T-cell (primary cell): Measurements from ENCODE around the gene DEXI. TPM values are rescaled to one million over a fixed set of nuclear protein-coding genes. Genes with fewer than 3 reads are reported as not detected.
A peak's percentile ranks its signal among the peaks of the same experiment; 100 is the strongest.

ENCODE experiments used
- ATAC-seq, 4 experiments: fragments of 200-7000 bp in 3 of 4; fragments of 150-1000 bp in 1 of 4; cut with Tn5 transposase; replicated peaks in 1 of 4; 1 replicate in 3 of 4; 2 replicates in 1 of 4; pipeline ENCODE4 v1.10.0; 2021; ENCODE audit warnings: moderate library complexity in 3 of 4, mild to moderate bottlenecking in 2 of 4, moderate number of reproducible peaks in 1 of 4
- CTCF ChIA-PET, 2 donors: fragments of 300-600 bp; sonication (Branson Sonifier 250); formaldehyde crosslinking; loops; one replicate each; lab custom pipeline; 2022; ENCODE audit warnings: antibody characterized with exemption in 2 of 2; lab: Charles Lee
- POLR2A ChIA-PET, 2 donors: fragments of 300-600 bp; sonication (Branson Sonifier 250); formaldehyde crosslinking; loops; one replicate each; lab custom pipeline; 2022; ENCODE audit warnings: antibody characterized with exemption in 2 of 2; lab: Charles Lee
- DNase-seq, 35 experiments: peaks; one replicate each; pipeline versions ENCODE4 v3.0.0 to v3.0.0-alpha.2; 2013 to 2023
- H3K27ac ChIP-seq: one replicate; pipeline ENCODE4 v1.5.1; 2013; ENCODE audit warnings: low read length
- H3K27me3 ChIP-seq, 2 experiments: replicated peaks in 1 of 2; 1 replicate in 1 of 2; 2 replicates in 1 of 2; pipeline versions ENCODE4 v1.6.1 to v1.7.0; 2013; ENCODE audit warnings: low read length in 1 of 2, mixed read lengths in 1 of 2; ENCODE audit not compliant: control insufficient read depth in 2 of 2, insufficient read depth in 2 of 2; ENCODE audit errors: extremely low read depth in 1 of 2
- H3K36me3 ChIP-seq, 2 donors: 1 replicate in 1 of 2; 2 replicates in 1 of 2; pipeline versions ENCODE4 v1.6.1 to v1.7.0; 2013; ENCODE audit warnings: low read length in 1 of 2; ENCODE audit not compliant: control insufficient read depth in 2 of 2, insufficient read depth in 1 of 2; ENCODE audit errors: extremely low read depth in 1 of 2
- H3K4me1 ChIP-seq, 2 experiments: 1 replicate in 1 of 2; 2 replicates in 1 of 2; pipeline versions ENCODE4 v1.6.1 to v1.7.0; 2013; ENCODE audit warnings: low read length in 2 of 2, mixed read lengths in 1 of 2; ENCODE audit not compliant: insufficient read depth in 2 of 2, control insufficient read depth in 1 of 2; ENCODE audit errors: extremely low read depth in 1 of 2
- H3K4me3 ChIP-seq, 2 donors: 1 replicate in 1 of 2; 2 replicates in 1 of 2; pipeline versions ENCODE4 v1.5.1 to v1.7.0; 2013; ENCODE audit warnings: mild to moderate bottlenecking in 2 of 2, low read length in 1 of 2, moderate library complexity in 1 of 2; ENCODE audit not compliant: control insufficient read depth in 1 of 2; ENCODE audit errors: extremely low read depth in 1 of 2
- H3K9me3 ChIP-seq: 2 replicates; pipeline ENCODE4 v1.7.0; 2013
- H3K27ac Mint-ChIP-seq, 2 donors: one replicate each; pipeline ENCODE4 v1.8.0; 2020 to 2021; ENCODE audit warnings: mild to moderate bottlenecking in 2 of 2, mixed read lengths in 2 of 2
- H3K27me3 Mint-ChIP-seq, 2 donors: one replicate each; pipeline ENCODE4 v1.8.0; 2021 to 2022; ENCODE audit warnings: mixed read lengths in 2 of 2
- H3K36me3 Mint-ChIP-seq: one replicate; pipeline ENCODE4 v1.8.0; 2021; ENCODE audit warnings: mixed read lengths
- H3K4me1 Mint-ChIP-seq, 3 donors: one replicate each; pipeline ENCODE4 v1.8.0; 2020 to 2022; ENCODE audit warnings: mixed read lengths in 3 of 3, mild to moderate bottlenecking in 1 of 3
- H3K4me3 Mint-ChIP-seq, 3 donors: one replicate each; pipeline ENCODE4 v1.8.0; 2020 to 2022; ENCODE audit warnings: mild to moderate bottlenecking in 3 of 3, mixed read lengths in 3 of 3, moderate library complexity in 3 of 3
- H3K9me3 Mint-ChIP-seq, 3 donors: one replicate each; pipeline ENCODE4 v1.8.0; 2020 to 2022; ENCODE audit warnings: mixed read lengths in 3 of 3
- WGBS: methylation state at CpG from one replicate; pipeline ENCODE4 v1.1.5; 2013; ENCODE audit warnings: missing lambda C conversion rate; ENCODE audit not compliant: insufficient coverage; 5-methylcytosine and 5-hydroxymethylcytosine counted together
- total RNA-seq, 35 experiments: library from RNA in 6 of 35; stranded (reverse) in 6 of 35; fragments of 120-200 nt in 1 of 35; gene quantifications; one replicate each; pipeline versions ENCODE4 v1.2.1 to v1.2.4 and lab custom pipeline; 2013 to 2026

Gene DEXI
- total RNA-seq, 5 donors from 2014 or later (not counting 1 experiment from before 2014, with no cell fraction given): 12.2 to 39.8 (median 34.1) TPM

DNA sequence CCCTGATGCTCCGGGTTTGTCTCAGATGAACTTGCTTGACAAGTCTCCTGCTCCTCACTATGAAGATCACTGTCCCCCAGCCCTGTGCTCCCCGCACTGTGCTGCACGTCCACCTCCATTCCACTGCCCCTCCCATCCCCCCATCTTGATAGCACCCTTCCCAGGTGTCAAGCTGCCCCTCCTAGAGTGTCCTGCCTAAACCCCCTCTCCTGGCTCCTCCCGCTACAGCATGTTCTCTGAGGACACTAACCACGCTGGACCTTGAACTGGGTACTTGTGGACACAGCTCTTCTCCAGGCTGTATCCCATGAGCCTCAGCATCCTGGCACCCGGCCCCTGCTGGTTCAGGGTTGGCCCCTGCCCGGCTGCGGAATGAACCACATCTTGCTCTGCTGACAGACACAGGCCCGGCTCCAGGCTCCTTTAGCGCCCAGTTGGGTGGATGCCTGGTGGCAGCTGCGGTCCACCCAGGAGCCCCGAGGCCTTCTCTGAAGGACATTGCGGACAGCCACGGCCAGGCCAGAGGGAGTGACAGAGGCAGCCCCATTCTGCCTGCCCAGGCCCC lies 18.5 kb downstream of the DEXI start:
- H3K4me1 ChIP-seq: peaks cover 0 to 2% of the 10 kb centered on the region in 2 experiments
- H3K9me3 ChIP-seq: no peaks in the 10 kb centered on the region
- peaks cover 30% of the 10 kb centered on the region for H3K36me3 Mint-ChIP-seq
- 98% methylated on average over 14 of the region's 14 CpGs for WGBS
- H3K9me3 Mint-ChIP-seq: no peaks in the 10 kb centered on the region
- H3K27me3 Mint-ChIP-seq: no peaks in the 10 kb centered on the region
- H3K36me3 ChIP-seq: peaks cover 11 to 42% of the 10 kb centered on the region in 2 donors
- H3K4me3 ChIP-seq: no peak overlapping the region
- H3K4me1 Mint-ChIP-seq: peaks cover 0 to 2% (median 2%) of the 10 kb centered on the region in 3 donors
- ChIA-PET POLR2A (no interaction called here), CTCF (no interaction called here)
- H3K27ac Mint-ChIP-seq: no peak overlapping the region
- ATAC-seq (no peak), DNase-seq (no peak)
- H3K27me3 ChIP-seq: no peaks in the 10 kb centered on the region
- no peak overlapping the region for H3K4me3 Mint-ChIP-seq
- no peak overlapping the region for H3K27ac ChIP-seq

DNA sequence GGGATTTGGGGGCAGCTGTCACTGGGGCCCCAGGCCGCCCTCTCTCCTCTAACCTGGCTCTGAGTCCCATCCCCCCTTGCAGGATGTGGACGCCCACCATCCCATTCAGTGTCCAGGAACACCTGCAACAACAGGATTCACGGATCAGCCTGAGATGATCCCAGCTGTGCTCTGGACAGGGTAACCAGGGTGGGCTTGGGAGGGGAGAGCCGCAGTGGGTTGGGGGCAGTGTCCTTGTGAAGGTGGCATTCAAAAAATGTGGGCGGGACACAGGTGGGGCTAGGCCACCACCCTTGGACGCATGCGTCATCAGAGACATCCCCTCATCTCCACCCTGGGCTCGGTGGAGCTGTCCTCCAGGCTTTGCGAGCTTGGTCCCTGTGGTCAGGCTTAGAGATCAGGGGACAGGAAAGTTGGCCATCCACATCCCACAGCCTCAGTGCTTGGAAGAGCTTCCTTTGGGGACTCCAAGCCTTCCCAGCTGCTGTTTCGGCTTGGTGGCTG lies 19.1 kb downstream of the DEXI start:
- no peaks in the 10 kb centered on the region for H3K9me3 ChIP-seq
- H3K27ac Mint-ChIP-seq: no peak overlapping the region

GRCh38 chr16:10922328-10923145 lies 19.7 kb downstream of the DEXI start:
- Histone ChIP-seq H3K36me3 (peaks cover 8 to 32% of the 10 kb centered on the region in 2 donors), H3K27me3 (no peaks in the 10 kb centered on the region), H3K4me1 (peaks cover 0 to 7% of the 10 kb centered on the region in 2 experiments), H3K9me3 (no peaks in the 10 kb centered on the region), H3K4me3 (no peak overlapping the region), H3K27ac (no peak overlapping the region)
- H3K4me1 Mint-ChIP-seq: peaks cover 0 to 4% (median 4%) of the 10 kb centered on the region in 3 donors
- ATAC-seq (no peak), DNase-seq (no peak)
- H3K27me3 Mint-ChIP-seq: no peaks in the 10 kb centered on the region
- WGBS: 97% methylated on average over 9 of the region's 14 CpGs
- ChIA-PET CTCF (interaction anchor here in 1 of 2 donors (0.6 kb wide), 1 partner anchor 10 kb away, joined by 3 read pairs; no protein-coding TSS in a partner anchor), POLR2A (no interaction called here)
- H3K36me3 Mint-ChIP-seq: peaks cover 24% of the 10 kb centered on the region
- no peaks in the 10 kb centered on the region for H3K9me3 Mint-ChIP-seq
- peak overlapping the region in 1 of 2 donors; percentile 2 for H3K27ac Mint-ChIP-seq
- no peak overlapping the region for H3K4me3 Mint-ChIP-seq

More for the DNA sequence above, 19.1 kb downstream of the DEXI start:
- CTCF ChIA-PET: interaction anchor here in 1 of 2 donors (0.6 kb wide), 1 partner anchor 9 kb away, joined by 3 read pairs; no protein-coding TSS in a partner anchor
- no peak for ATAC-seq
- POLR2A ChIA-PET: no interaction called here
- DNase-seq: no peak
- WGBS: 97% methylated on average over 5 of the region's 10 CpGs
- H3K36me3 Mint-ChIP-seq: peaks cover 30% of the 10 kb centered on the region
- H3K36me3 ChIP-seq: peaks cover 11 to 38% of the 10 kb centered on the region in 2 donors
- H3K4me1 Mint-ChIP-seq: peaks cover 0 to 4% (median 4%) of the 10 kb centered on the region in 3 donors
- no peak overlapping the region for H3K4me3 Mint-ChIP-seq
- H3K9me3 Mint-ChIP-seq: no peaks in the 10 kb centered on the region
- H3K27me3 ChIP-seq: no peaks in the 10 kb centered on the region
- H3K4me3 ChIP-seq: no peak overlapping the region
- H3K27me3 Mint-ChIP-seq: no peaks in the 10 kb centered on the region
- H3K27ac ChIP-seq: no peak overlapping the region
- peaks cover 0 to 7% of the 10 kb centered on the region in 2 experiments for H3K4me1 ChIP-seq

DNA sequence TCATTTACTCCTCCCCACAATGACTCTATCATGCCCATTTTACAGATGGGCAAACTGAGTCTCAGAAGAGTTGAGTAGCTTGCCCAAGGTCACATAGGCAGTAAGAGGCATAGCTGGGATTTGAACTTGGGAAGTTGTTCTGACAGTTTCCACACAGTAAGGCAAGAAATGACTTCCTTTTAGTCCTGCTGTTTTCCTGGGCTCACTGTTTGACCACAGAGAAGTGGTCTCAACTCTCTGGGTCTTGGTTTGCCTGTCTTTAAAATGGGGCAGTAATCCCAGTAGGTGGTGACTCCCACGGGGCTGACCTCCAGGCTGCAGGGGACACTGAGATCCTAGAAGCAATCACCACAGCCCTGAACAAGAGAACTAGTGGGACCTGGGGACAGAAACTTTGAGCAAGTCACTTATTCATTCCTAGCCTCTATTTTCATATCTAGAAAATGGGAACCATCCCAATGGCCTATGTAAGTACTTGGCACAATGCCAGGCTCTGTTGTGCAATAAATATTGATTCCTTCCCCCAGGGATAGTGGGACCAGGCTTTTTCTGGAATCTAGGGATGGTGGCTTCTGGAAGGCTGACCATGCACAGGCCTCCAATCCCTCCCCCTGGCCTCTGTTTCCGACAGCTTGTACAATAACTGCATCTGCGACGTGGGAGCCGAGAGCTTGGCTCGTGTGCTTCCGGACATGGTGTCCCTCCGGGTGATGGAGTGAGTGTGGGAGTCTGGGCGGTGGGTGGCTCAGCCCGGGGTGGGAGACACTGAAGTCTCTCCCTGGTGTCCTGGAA lies 20.5 kb downstream of the DEXI start:
- peak overlapping the region in 1 of 2 donors; percentile 2 for H3K27ac Mint-ChIP-seq
- peaks cover 0 to 4% (median 4%) of the 10 kb centered on the region in 3 donors for H3K4me1 Mint-ChIP-seq
- no peaks in the 10 kb centered on the region for H3K9me3 ChIP-seq
- no peaks in the 10 kb centered on the region for H3K27me3 ChIP-seq
- ChIA-PET CTCF (no interaction called here), POLR2A (no interaction called here)
- H3K27ac ChIP-seq: no peak overlapping the region
- H3K4me1 ChIP-seq: peaks cover 0 to 7% of the 10 kb centered on the region in 2 experiments
- H3K36me3 Mint-ChIP-seq: peaks cover 18% of the 10 kb centered on the region
- WGBS: 100% methylated on average over 7 of the region's 10 CpGs
- H3K4me3 ChIP-seq: no peak overlapping the region
- ATAC-seq: no peak
- no peaks in the 10 kb centered on the region for H3K9me3 Mint-ChIP-seq
- no peak for DNase-seq
- H3K36me3 ChIP-seq: peaks cover 8 to 25% of the 10 kb centered on the region in 2 donors
- no peak overlapping the region for H3K4me3 Mint-ChIP-seq
- H3K27me3 Mint-ChIP-seq: no peaks in the 10 kb centered on the region

DNA sequence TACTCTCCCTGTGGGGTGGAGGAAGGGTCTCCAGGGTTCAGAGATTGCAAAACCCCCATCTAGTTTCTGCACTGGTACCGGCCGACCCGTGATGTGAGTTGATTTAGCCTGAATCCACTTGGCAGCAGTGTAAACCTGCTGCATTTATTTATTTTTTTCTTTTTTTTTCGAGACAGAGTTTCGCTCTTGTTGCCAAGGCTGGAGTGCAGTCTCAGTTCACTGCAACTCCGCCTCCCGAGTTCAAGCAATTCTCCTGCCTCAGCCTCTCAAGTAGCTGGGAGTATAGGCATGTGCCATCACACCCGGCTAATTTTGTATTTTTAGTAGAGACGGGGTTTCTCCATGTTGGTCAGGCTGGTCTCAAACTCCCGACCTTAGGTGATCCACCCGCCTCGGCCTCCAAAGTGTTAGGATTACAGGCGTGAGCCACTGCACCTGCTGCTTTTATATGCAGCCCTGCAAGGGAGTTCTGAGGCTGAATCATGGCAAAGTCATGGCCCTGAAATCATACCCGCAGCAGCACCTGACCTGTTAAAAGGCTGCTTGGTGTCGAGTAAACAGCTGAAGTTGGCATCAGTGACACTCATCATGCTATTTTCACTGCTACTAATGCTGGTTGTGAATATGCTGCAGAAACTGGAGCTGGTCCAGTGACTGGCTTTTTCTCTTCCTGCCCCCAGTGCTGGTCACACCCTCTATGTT lies 21.4 kb downstream of the DEXI start:
- 96% methylated on average over 10 of the region's 15 CpGs for WGBS
- Mint-ChIP-seq H3K27me3 (no peaks in the 10 kb centered on the region), H3K4me1 (peaks cover 0 to 4% (median 4%) of the 10 kb centered on the region in 3 donors), H3K9me3 (no peaks in the 10 kb centered on the region), H3K27ac (no peak overlapping the region), H3K36me3 (peaks cover 14% of the 10 kb centered on the region), H3K4me3 (no peak overlapping the region)
- POLR2A ChIA-PET: no interaction called here
- ATAC-seq (no peak), DNase-seq (no peak)
- Histone ChIP-seq H3K27me3 (no peaks in the 10 kb centered on the region), H3K4me3 (no peak overlapping the region), H3K27ac (no peak overlapping the region), H3K9me3 (no peaks in the 10 kb centered on the region), H3K36me3 (peaks cover 8 to 19% of the 10 kb centered on the region in 2 donors), H3K4me1 (peaks cover 0 to 7% of the 10 kb centered on the region in 2 experiments)
- CTCF ChIA-PET: interaction anchor here in 1 of 2 donors (0.6 kb wide), 1 partner anchor 613 kb away, joined by 13 read pairs; no protein-coding TSS in a partner anchor
